SK-N-MC (cell line): ENCODE measurements around the gene NKAIN2.

Experiments
- EZH2 ChIP-seq: fragments of 200-600 bp; sonication (generic); IDR thresholded peaks from one replicate; pipeline ENCODE4 v1.6.1; 2017; ENCODE audit warnings: antibody characterized with exemption
- POLR2AphosphoS5 ChIP-seq: IDR thresholded peaks from 2 replicates; pipeline ENCODE4 v1.6.1; 2012; ENCODE audit warnings: mild to moderate bottlenecking, low read depth, low read length, borderline replicate concordance

GRCh38 chr6:124040655-124041054 lies 237.0 kb downstream of the NKAIN2 start:
- TF ChIP-seq POLR2AphosphoS5 = no peak
- no peak for TF ChIP-seq EZH2
